Liver (tissue), 9 donors: ENCODE data around the gene DDX54. TPM values are rescaled to one million over a fixed set of nuclear protein-coding genes. Genes with fewer than 3 reads are reported as not detected.

Experiments
- DNase-seq: peaks from one replicate; pipeline ENCODE4 v3.0.0-alpha.2; 2017; ENCODE audit warnings: low spot score
- H3K27ac ChIP-seq, 2 donors: one replicate each; pipeline ENCODE4 v1.7.0; 2013; ENCODE audit warnings: inconsistent platforms in 2 of 2, low read length in 2 of 2, control low read depth in 1 of 2, low read depth in 1 of 2, mild to moderate bottlenecking in 1 of 2
- H3K27me3 ChIP-seq, 4 donors: one replicate each; pipeline versions ENCODE4 v1.6.1 to v1.7.0; 2013; ENCODE audit warnings: low read length in 3 of 4, inconsistent platforms in 1 of 4, mild to moderate bottlenecking in 1 of 4, moderate library complexity in 1 of 4; ENCODE audit not compliant: control insufficient read depth in 4 of 4, insufficient read depth in 4 of 4
- H3K36me3 ChIP-seq, 4 donors: one replicate each; pipeline versions ENCODE4 v1.6.1 to v1.7.0; 2013; ENCODE audit warnings: low read length in 3 of 4, mild to moderate bottlenecking in 3 of 4, low read depth in 1 of 4, moderate library complexity in 1 of 4; ENCODE audit not compliant: control insufficient read depth in 4 of 4, insufficient read depth in 3 of 4
- H3K4me1 ChIP-seq, 4 donors: one replicate each; pipeline versions ENCODE4 v1.6.1 to v1.7.0; 2013; ENCODE audit warnings: low read length in 3 of 4, mild to moderate bottlenecking in 3 of 4, moderate library complexity in 1 of 4; ENCODE audit not compliant: control insufficient read depth in 4 of 4, insufficient read depth in 4 of 4
- H3K4me3 ChIP-seq, 3 donors: one replicate each; pipeline versions ENCODE4 v1.6.1 to v1.7.0; 2013; ENCODE audit warnings: low read length in 3 of 3, control low read depth in 1 of 3, low read depth in 1 of 3, mild to moderate bottlenecking in 1 of 3
- H3K9ac ChIP-seq, 2 donors: one replicate each; pipeline ENCODE4 v1.7.0; 2013; ENCODE audit warnings: low read length in 2 of 2, mild to moderate bottlenecking in 2 of 2, moderate library complexity in 2 of 2, control low read depth in 1 of 2, low read depth in 1 of 2
- H3K9me3 ChIP-seq, 4 donors: one replicate each; pipeline versions ENCODE4 v1.6.1 to v1.7.0; 2013; ENCODE audit warnings: low read length in 3 of 4; ENCODE audit not compliant: control insufficient read depth in 4 of 4
- CTCF ChIP-seq: fragments of 150-350 bp; IDR thresholded peaks from 2 replicates; pipeline ENCODE4 v1.5.1; 2017; ENCODE audit warnings: improper control_type of control experiment, low read depth, low read length; ENCODE audit not compliant: missing input control
- EGR1 ChIP-seq, 2 donors: IDR thresholded peaks; 2 replicates each; pipeline ENCODE4 v1.6.1; 2016 to 2018; ENCODE audit warnings: antibody characterized with exemption in 2 of 2, low read depth in 2 of 2
- FOXA2 ChIP-seq: IDR thresholded peaks from 2 replicates; pipeline ENCODE4 v1.6.1; 2016; ENCODE audit warnings: antibody characterized with exemption
- GABPA ChIP-seq, 2 donors: IDR thresholded peaks in 1 of 2; conservative IDR thresholded peaks in 1 of 2; 2 replicates each; pipeline ENCODE4 v1.6.1; 2016; ENCODE audit warnings: antibody characterized with exemption in 2 of 2, mild to moderate bottlenecking in 1 of 2, moderate library complexity in 1 of 2
- HNF4A ChIP-seq, 2 donors: conservative IDR thresholded peaks; 2 replicates each; pipeline ENCODE4 v1.6.1; 2016; ENCODE audit warnings: antibody characterized with exemption in 2 of 2, mild to moderate bottlenecking in 2 of 2
- HNF4G ChIP-seq: IDR thresholded peaks from 2 replicates; pipeline ENCODE4 v1.6.1; 2016; ENCODE audit warnings: antibody characterized with exemption
- JUND ChIP-seq, 2 donors: IDR thresholded peaks; 2 replicates each; pipeline ENCODE4 v1.6.1; 2016; ENCODE audit warnings: antibody characterized with exemption in 2 of 2
- MAX ChIP-seq: IDR thresholded peaks from 2 replicates; pipeline ENCODE4 v1.6.1; 2016; ENCODE audit warnings: antibody characterized with exemption
- RAD21 ChIP-seq, 2 donors: IDR thresholded peaks; 2 replicates each; pipeline ENCODE4 v1.6.1; 2016; ENCODE audit warnings: antibody characterized with exemption in 2 of 2, mild to moderate bottlenecking in 2 of 2
- RXRA ChIP-seq, 2 donors: IDR thresholded peaks; 2 replicates each; pipeline ENCODE4 v1.6.1; 2017 to 2018; ENCODE audit warnings: antibody characterized with exemption in 2 of 2, mild to moderate bottlenecking in 1 of 2
- SP1 ChIP-seq: IDR thresholded peaks from 2 replicates; pipeline ENCODE4 v1.6.1; 2018; ENCODE audit warnings: antibody characterized with exemption, mild to moderate bottlenecking
- ZBTB33 ChIP-seq: IDR thresholded peaks from 2 replicates; pipeline ENCODE4 v1.6.1; 2016; ENCODE audit warnings: antibody characterized with exemption
- WGBS: extraction: QIAGEN DNeasy Blood & Tissue Kit; methylation state at CpG from one replicate; pipeline ENCODE4 v1.1.7; 2013; 5-methylcytosine and 5-hydroxymethylcytosine counted together
- polyA plus RNA-seq, 2 donors: library from polyadenylated mRNA; stranded (reverse) in 1 of 2; unstranded in 1 of 2; fragments of 200-250 nt in 1 of 2; fragments of >200 nt in 1 of 2; fragmentation: Nextera tagmentation in 1 of 2; extraction: Ambion mirVana in 1 of 2; gene quantifications; one replicate each; pipeline versions ENCODE4 v1.2.1 to v1.2.3, GENCODE V29; 2013 to 2015
- total RNA-seq, 2 donors: library from RNA; depleted of rRNA; stranded (reverse); fragments of >200 nt; gene quantifications; one replicate each; pipeline ENCODE4 v1.2.3, GENCODE V29; 2014
- TF ChIP-seq, protein P1 (sequence below): IDR thresholded peaks from 2 replicates; pipeline ENCODE4 v1.6.1; 2016; ENCODE audit warnings: antibody characterized with exemption, mild to moderate bottlenecking
- donor health status: healthy.
- donor health status: healthy.
- donor health status: healthy.
- donor health status: healthy.
- donor health status: healthy.

Gene DDX54
- total and polyA plus RNA-seq, 4 donors, result 20.2 to 28.4 (median 21.6) TPM

GRCh38 chr12:113232840-113233585 is 47.7 kb upstream of the DDX54 start:
- no peak overlapping the region for H3K27ac ChIP-seq
- H3K4me3 ChIP-seq, result no peak overlapping the region
- H3K9me3 ChIP-seq, result no peaks in the 10 kb centered on the region
- no peak for DNase-seq
- H3K36me3 ChIP-seq, result peaks cover 2 to 32% (median 22%) of the 10 kb centered on the region in 4 donors
- WGBS, result 82% methylated on average over 25 of the region's 25 CpGs
- H3K27me3 ChIP-seq, result no peaks in the 10 kb centered on the region
- no peak overlapping the region for H3K9ac ChIP-seq
- TF ChIP-seq HNF4G (no peak), JUND (IDR thresholded peaks at IDR 0.05) (no peak), ZBTB33 (no peak), RAD21 (IDR thresholded peaks at IDR 0.05) (peak in 1 of 2 donors; percentile 6)
- peaks cover 9 to 36% (median 11%) of the 10 kb centered on the region in 4 donors for H3K4me1 ChIP-seq

DNA sequence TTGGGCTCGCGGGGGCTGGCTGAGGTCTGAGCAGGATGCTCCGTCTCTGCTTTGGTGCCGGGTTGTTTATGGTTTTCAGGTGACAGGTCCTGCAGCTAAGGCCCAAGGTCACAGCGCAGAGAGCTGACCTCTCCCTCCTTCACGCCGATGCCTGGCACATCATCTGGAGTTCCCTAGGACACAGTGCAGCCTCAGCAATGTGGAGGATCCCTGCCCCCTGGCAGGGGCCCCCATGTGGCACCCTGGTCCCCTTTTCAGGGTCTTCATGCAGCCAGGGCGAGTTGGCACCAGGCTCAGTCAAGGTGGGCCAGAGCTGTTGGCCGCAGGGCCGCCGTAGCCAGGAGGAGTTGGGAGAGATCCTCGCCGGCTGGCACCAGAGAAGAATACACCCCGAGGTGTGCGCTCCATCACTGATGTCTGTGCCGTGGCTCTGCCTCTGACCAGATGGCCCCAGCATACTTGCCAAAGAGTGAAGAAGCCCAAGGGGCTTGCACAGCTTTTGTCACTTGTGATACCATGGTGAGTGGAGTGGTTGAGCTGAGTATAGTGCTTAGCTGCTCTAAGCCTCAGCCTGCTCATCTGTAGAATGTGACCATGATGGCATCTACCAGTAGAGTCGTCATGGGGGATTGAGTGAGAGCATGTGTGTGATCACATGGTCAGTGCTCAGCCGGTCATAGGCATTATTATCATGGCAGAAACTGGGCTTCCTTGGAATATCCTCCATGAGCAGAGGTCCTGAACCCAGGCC is 47.0 kb upstream of the DDX54 start:
- H3K27me3 ChIP-seq, result no peaks in the 10 kb centered on the region
- H3K36me3 ChIP-seq, result peaks cover 2 to 38% (median 26%) of the 10 kb centered on the region in 4 donors
- TF ChIP-seq GABPA (IDR thresholded peaks at IDR 0.05 in 1 of 2, conservative IDR thresholded peaks at IDR 0.05 in 1 of 2) (no peak), FOXA2 (no peak), JUND (IDR thresholded peaks at IDR 0.05) (no peak), HNF4A (conservative IDR thresholded peaks at IDR 0.05) (no peak), CTCF (no peak), MAX (no peak), SP1 (no peak), RAD21 (IDR thresholded peaks at IDR 0.05) (no peak), EGR1 (IDR thresholded peaks at IDR 0.05; ENCODE audit: low read depth in 2 of 2) (no peak), RXRA (IDR thresholded peaks at IDR 0.05) (no peak)
- TF ChIP-seq, protein P1, sequence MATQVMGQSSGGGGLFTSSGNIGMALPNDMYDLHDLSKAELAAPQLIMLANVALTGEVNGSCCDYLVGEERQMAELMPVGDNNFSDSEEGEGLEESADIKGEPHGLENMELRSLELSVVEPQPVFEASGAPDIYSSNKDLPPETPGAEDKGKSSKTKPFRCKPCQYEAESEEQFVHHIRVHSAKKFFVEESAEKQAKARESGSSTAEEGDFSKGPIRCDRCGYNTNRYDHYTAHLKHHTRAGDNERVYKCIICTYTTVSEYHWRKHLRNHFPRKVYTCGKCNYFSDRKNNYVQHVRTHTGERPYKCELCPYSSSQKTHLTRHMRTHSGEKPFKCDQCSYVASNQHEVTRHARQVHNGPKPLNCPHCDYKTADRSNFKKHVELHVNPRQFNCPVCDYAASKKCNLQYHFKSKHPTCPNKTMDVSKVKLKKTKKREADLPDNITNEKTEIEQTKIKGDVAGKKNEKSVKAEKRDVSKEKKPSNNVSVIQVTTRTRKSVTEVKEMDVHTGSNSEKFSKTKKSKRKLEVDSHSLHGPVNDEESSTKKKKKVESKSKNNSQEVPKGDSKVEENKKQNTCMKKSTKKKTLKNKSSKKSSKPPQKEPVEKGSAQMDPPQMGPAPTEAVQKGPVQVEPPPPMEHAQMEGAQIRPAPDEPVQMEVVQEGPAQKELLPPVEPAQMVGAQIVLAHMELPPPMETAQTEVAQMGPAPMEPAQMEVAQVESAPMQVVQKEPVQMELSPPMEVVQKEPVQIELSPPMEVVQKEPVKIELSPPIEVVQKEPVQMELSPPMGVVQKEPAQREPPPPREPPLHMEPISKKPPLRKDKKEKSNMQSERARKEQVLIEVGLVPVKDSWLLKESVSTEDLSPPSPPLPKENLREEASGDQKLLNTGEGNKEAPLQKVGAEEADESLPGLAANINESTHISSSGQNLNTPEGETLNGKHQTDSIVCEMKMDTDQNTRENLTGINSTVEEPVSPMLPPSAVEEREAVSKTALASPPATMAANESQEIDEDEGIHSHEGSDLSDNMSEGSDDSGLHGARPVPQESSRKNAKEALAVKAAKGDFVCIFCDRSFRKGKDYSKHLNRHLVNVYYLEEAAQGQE, result no peak
- H3K4me1 ChIP-seq, result peaks cover 9 to 31% (median 11%) of the 10 kb centered on the region in 4 donors
- H3K9me3 ChIP-seq, result no peaks in the 10 kb centered on the region
- DNase-seq, result no peak
- no peak overlapping the region for H3K27ac ChIP-seq
- 96% methylated on average over 18 of the region's 18 CpGs for WGBS
- H3K9ac ChIP-seq, result no peak overlapping the region
- no peak overlapping the region for H3K4me3 ChIP-seq
